ENCODE measurements around the gene ZG16. TPM values are rescaled to one million over a fixed set of nuclear protein-coding genes. Genes with fewer than 3 reads are reported as not detected.

ZG16 gene
- total RNA-seq, 1 experiment from 2014 or later: not detected

GRCh38 chr16:29809031-29809747, 31.1 kb downstream of the ZG16 start:
- Mint-ChIP-seq H3K36me3 (peaks cover 10% of the 10 kb centered on the region), H3K9me3 (no peaks in the 10 kb centered on the region), H3K27me3 (ENCODE audit: low read depth) (no peaks in the 10 kb centered on the region), H3K4me3 (peak overlapping the region; percentile 88), H3K27ac (peak overlapping the region; percentile 27; the same call in 1 of the 2 replicates), H3K4me1 (peaks cover 50% of the 10 kb centered on the region)
- TF ChIP-seq RELA (CRISPR knock-in tag; IDR thresholded peaks at IDR 0.05; ENCODE audit: borderline replicate concordance) (no peak), ZMAT4 (CRISPR knock-in tag; IDR thresholded peaks at IDR 0.05) (no peak), TEAD4 (CRISPR knock-in tag; IDR thresholded peaks at IDR 0.05) (no peak), ZBTB43 (CRISPR knock-in tag; IDR thresholded peaks at IDR 0.05) (no peak), ZNF232 (CRISPR knock-in tag; IDR thresholded peaks at IDR 0.05) (no peak), KAT7 (CRISPR knock-in tag; IDR thresholded peaks at IDR 0.05; ENCODE audit: borderline replicate concordance) (no peak), TEAD1 (CRISPR knock-in tag; IDR thresholded peaks at IDR 0.05) (no peak), AR (CRISPR knock-in tag; IDR thresholded peaks at IDR 0.05) (no peak), NR1H2 (CRISPR knock-in tag; IDR thresholded peaks at IDR 0.05) (no peak), ELF4 (CRISPR knock-in tag; IDR thresholded peaks at IDR 0.05; ENCODE audit: low read depth) (no peak)
- TF ChIP-seq, protein P1, sequence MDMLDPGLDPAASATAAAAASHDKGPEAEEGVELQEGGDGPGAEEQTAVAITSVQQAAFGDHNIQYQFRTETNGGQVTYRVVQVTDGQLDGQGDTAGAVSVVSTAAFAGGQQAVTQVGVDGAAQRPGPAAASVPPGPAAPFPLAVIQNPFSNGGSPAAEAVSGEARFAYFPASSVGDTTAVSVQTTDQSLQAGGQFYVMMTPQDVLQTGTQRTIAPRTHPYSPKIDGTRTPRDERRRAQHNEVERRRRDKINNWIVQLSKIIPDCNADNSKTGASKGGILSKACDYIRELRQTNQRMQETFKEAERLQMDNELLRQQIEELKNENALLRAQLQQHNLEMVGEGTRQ (CRISPR knock-in tag; IDR thresholded peaks at IDR 0.05): no peak
- TF ChIP-seq, protein P2, sequence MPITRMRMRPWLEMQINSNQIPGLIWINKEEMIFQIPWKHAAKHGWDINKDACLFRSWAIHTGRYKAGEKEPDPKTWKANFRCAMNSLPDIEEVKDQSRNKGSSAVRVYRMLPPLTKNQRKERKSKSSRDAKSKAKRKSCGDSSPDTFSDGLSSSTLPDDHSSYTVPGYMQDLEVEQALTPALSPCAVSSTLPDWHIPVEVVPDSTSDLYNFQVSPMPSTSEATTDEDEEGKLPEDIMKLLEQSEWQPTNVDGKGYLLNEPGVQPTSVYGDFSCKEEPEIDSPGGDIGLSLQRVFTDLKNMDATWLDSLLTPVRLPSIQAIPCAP (CRISPR knock-in tag; IDR thresholded peaks at IDR 0.05): no peak
- DNase-seq (ENCODE audit: low spot score) (no peak), ATAC-seq (no peak)
- ChIA-PET POLR2A (interaction anchor here (0.6 to 1.9 kb wide), 3 partner anchors 110 to 239 kb away, joined by 3 to 8 read pairs (median 6); no protein-coding TSS in a partner anchor), CTCF (interaction anchor here (0.7 to 3.3 kb wide), 5 partner anchors 19 to 223 kb away, joined by 4 to 32 read pairs (median 16); partner anchors contain the start of genes ASPHD1, KIF22, SEZ6L2 and TLCD3B)

DNA sequence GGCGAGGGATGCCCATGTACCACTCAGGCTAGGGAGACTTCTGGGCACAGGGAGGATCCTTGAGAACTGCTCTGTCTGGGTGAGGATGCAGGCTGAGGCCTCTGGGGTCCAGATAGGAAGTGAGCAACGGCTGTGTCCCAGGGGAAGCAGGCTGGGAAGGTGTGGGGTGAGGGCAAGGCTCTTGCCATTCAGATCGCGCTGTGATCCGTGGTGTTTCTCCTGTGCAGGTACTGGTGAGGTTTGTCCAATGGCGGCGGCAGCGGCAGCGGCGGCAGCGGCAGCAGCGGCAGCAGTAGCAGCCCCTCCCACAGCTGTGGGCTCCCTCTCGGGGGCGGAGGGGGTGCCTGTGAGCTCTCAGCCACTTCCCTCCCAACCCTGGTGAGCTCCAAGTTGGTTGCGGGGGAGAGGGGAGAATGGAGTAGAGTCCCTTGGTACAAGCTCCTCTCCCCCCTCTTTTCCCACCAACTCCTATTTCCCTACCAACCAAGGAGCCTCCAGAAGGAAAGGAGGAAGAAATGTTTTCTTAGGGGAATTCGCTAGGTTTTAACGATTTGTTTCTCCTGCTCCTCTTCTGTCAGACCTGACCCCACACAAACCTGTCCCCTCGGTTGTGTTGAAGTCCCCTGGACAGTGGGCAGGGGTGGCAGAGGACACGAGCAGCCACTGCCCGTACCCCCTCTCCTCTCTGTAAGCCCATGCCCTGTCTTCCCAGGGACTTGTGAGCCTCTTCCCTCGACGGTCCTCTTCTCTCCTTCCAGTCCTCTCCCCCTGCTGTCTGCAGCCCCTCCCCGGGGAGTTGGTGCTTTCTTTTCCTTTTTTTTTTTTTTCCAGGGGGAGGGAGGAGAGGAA, 32.0 kb downstream of the ZG16 start:
- Mint-ChIP-seq H3K36me3 (peaks cover 10% of the 10 kb centered on the region), H3K9me3 (no peaks in the 10 kb centered on the region), H3K4me1 (peaks cover 53% of the 10 kb centered on the region), H3K27ac (peak overlapping the region; percentile 95), H3K27me3 (ENCODE audit: low read depth) (no peaks in the 10 kb centered on the region), H3K4me3 (peak overlapping the region; percentile 94)
- DNase-seq (ENCODE audit: low spot score): no peak
- POLR2A ChIA-PET: interaction anchor here (0.8 to 1.5 kb wide), 2 partner anchors 89 to 200 kb away, joined by 3 to 8 read pairs; partner anchors contain the start of gene SEZ6L2
- TF ChIP-seq ZNF416 (CRISPR knock-in tag; IDR thresholded peaks at IDR 0.05): no peak
- TF ChIP-seq ZNF232 (CRISPR knock-in tag; IDR thresholded peaks at IDR 0.05): no peak
- TF ChIP-seq ZBTB21 (CRISPR knock-in tag; IDR thresholded peaks at IDR 0.05; ENCODE audit: borderline replicate concordance): no peak
- TF ChIP-seq ZNF423 (CRISPR knock-in tag; IDR thresholded peaks at IDR 0.05): no peak
- 0 out of 2 replicates have a peak, but pooled peaks have one; percentile 8 for TF ChIP-seq ETV6 (CRISPR knock-in tag; IDR thresholded peaks at IDR 0.05)
- no peak for TF ChIP-seq ZNF512 (CRISPR knock-in tag; IDR thresholded peaks at IDR 0.05; ENCODE audit: borderline replicate concordance)
- TF ChIP-seq ZSCAN18 (CRISPR knock-in tag; IDR thresholded peaks at IDR 0.05): no peak
- CTCF ChIA-PET: interaction anchor here (0.7 to 4.8 kb wide), 7 partner anchors 11 to 222 kb away, joined by 3 to 18 read pairs (median 6); partner anchors contain the start of genes ASPHD1, MVP, SEZ6L2 and TLCD3B
- ATAC-seq: no peak

Measured in WTC11 (cell line).